HG03097 (cell line): Measurements from ENCODE around the gene PPM1L.

Source experiments
- ATAC-seq: cut with Tn5 transposase; IDR thresholded peaks from one replicate; pipeline ENCODE4 v1.9.1; 2021; ENCODE audit not compliant: unreplicated experiment, low FRiP score

Gene PPM1L

DNA sequence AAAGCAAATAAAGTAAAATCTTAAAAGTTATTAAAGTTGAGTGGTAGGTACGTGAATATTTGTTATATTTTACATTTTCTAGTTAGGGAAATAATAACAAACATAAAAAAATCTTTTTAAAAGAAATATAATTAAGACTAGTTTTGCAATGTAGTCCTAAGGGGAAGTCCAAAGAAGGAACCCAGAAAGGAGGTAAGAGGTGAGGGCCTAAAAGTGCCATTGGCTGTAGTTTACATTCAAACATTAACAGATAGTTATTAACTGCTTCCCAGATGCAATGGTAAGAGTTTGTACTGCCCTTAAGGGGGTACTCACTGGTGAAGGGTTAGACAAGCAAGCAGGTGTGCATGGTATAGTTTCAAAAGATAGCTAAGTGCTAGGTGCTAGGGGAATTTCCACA is 269.9 kb downstream of the PPM1L start:
- ATAC-seq = no peak

GRCh38 chr3:161026612-161027510 is 270.8 kb downstream of the PPM1L start:
- no peak for ATAC-seq

GRCh38 chr3:161028555-161029153 is 272.6 kb downstream of the PPM1L start:
- ATAC-seq = no peak

DNA sequence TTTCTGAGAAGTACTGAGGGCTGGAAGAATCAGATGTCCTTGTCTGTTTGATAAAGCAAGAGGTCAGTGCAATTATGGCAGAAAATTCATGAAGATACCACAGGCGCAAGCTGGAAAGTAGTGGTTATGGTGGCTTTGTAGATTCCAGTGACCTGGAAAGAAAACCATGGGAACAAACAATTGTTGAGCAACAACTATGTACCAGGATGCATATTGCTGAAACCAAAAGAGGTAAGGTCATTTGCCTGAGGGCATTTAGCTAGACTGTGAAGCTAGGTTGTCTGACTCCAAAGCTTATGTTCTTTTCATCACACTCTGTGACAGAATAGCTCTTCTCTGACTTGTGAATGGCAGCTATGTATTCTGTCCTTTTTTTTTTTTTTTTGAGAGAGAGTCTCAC is 275.1 kb downstream of the PPM1L start:
- no peak for ATAC-seq

DNA sequence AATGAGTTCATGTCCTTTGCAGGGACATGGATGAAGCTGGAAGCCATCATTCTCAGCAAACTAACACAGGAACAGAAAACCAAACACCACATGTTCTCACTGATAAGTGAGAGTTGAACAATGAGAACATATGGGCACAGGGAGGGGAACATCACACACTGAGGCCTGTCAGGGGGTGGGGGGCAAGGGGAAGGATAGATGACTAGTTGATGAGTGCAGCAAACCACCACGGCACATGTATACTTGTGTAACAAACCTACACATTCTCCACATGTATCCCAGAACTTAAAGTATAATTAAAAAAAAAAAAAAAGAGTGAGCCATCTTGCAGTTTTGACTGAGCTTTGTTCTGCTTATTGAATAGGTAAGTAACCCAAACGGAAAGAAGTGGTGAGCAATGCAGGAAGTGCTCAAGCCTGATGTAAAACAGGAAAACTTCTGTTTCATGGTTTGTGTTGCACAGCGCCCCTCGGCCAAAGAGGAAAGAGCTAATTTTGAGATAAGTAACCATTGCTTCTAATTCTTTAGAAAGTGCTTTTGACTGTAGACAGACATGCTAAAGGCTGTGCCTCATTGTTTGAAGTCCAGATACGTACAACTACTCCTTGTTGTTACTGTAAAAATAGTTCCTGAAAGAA is 279.0 kb downstream of the PPM1L start:
- ATAC-seq = peak; percentile 93

- no peak for ATAC-seq
Measured at GRCh38 chr3:161035711-161036110, 279.7 kb downstream of the PPM1L start.

DNA sequence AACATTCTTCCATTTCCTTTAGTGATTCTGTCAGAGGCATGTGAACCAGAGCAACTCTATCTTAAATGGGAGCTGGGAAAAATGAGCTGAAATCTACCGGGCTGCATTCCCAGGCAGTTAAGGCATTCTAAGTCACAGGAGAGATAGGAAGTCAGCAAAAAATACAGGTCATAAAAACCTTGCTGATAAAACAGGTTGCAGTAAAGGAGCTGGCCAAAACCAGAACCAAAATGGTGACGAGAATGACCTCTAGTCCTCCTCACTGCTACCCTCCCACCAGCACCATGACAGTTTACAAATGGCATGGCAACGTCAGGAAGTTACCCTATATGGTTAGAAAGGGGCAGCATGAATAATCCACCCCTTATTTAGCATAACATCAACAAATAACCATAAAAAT is 282.7 kb downstream of the PPM1L start:
- no peak for ATAC-seq

- ATAC-seq = no peak
Measured at GRCh38 chr3:161042023-161042501, 286.0 kb downstream of the PPM1L start.

DNA sequence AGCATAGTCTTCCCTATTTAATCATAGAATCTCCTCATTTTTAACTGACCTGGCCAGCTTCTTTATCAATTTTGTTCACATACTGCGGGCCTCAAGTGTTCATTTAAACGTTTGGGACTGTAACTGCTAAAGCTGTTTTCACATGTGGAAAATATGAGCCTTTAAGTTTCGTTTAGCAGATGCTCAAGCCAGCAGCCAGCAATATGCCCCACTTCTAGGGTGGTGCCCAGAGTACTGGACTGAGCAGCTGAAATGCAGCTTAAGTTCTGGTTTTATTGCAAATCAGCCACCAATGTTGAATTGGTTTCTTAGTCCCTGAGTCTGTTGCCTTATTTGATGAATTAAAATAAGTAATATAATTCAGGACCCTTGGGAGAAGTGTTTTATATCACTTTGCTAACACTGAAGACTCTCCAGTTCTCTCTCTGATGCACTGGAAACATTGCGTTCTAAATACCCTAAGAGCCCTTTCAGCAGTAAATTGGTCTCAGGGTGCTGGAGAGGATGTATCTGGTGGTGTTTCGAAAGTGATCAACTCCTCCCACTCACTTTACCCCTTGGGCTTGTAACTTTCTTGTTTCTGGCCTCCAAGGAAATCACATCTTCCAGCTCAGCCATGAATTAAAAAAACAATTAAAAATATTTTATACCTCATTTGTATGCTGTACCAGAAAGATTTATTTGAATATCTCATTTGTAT is 287.5 kb downstream of the PPM1L start:
- ATAC-seq = no peak

DNA sequence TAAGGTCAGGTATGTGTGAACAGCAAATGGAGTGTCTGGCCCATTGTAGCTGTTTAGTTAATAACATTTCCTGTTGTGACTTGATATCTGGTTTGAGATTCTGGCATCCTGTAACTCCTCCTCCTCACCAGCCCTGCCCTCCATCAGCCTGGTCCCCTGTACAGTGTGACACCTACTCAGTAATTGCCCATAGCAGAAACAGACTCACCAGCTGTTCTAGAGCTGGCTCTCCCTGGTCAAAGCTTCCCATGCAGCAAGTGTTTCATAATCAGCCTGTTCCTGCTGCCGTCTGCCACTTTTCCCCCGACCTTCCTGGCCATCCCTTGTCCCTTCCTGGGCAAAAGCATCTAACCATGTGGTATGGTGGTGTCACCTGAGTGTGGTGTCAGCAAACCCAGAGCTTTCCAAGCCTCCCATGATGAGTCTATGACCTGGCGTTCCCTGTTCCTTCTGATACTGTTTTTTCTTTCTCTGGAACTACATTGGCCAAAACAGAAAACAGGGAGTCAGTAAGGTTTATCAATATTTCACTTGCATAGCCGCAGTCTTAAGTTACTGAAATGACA is 293.7 kb downstream of the PPM1L start:
- no peak for ATAC-seq

GRCh38 chr3:161050935-161051334 is 294.9 kb downstream of the PPM1L start:
- no peak for ATAC-seq

GRCh38 chr3:161051856-161052255 is 295.8 kb downstream of the PPM1L start:
- no peak for ATAC-seq

DNA sequence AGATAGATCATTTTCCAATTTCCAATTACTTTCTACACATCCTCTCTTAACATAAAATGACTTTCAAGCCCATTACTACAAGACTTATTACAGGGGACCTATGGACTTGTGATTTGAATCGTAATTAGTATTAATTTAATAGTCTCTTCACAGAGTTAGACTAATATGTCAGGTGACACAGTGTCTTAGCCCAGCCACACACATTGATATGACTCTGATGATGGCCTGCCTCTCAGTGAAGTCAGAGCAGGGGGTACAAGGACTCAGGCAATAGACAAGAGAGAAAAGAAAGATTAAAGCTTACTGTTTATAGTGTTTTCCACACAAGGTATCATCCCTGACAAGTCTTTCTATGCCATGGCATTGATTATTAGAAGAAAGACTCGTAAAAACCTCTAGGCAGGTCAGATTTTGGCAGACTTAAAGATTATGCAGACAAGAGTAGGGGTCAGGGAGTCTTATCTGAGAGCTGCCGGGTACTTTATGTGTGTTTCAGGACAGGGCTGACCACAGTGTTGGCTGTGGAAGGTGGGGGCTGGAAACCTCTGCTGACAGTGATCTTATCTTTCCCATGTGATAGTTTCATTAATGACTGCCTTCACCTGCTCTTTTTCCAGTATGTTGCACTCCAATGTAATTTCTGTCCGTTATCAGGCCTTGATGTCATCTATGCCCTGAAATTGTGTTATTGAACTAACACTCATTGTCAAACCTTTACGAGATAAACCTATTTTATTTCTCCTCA is 299.0 kb downstream of the PPM1L start:
- ATAC-seq = no peak

- no peak for ATAC-seq
Measured at GRCh38 chr3:161064413-161064812, 308.4 kb downstream of the PPM1L start.

GRCh38 chr3:161066930-161067329 is 310.9 kb downstream of the PPM1L start:
- ATAC-seq = no peak

DNA sequence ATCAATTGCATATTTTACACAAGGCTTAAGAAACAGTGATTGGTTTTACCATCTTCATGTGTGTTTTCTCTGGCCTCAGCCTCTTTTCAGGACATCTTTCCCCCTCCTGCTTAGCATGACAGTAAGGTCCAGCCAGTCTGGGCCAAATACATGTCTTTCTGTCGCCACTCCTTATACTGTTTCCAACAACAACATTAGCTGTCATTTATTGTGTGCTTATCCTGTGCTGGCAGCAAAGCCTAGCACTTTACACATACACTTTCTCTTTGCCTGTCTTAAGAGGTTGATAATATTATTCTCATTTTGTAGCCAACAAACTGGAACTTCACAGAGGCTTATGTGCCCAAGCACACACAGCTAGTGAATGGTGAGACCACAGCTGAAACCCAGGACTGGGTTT is 311.3 kb downstream of the PPM1L start:
- peak; percentile 38 for ATAC-seq

- peak; percentile 98 for ATAC-seq
Measured at GRCh38 chr3:161069511-161070251, 313.6 kb downstream of the PPM1L start.

DNA sequence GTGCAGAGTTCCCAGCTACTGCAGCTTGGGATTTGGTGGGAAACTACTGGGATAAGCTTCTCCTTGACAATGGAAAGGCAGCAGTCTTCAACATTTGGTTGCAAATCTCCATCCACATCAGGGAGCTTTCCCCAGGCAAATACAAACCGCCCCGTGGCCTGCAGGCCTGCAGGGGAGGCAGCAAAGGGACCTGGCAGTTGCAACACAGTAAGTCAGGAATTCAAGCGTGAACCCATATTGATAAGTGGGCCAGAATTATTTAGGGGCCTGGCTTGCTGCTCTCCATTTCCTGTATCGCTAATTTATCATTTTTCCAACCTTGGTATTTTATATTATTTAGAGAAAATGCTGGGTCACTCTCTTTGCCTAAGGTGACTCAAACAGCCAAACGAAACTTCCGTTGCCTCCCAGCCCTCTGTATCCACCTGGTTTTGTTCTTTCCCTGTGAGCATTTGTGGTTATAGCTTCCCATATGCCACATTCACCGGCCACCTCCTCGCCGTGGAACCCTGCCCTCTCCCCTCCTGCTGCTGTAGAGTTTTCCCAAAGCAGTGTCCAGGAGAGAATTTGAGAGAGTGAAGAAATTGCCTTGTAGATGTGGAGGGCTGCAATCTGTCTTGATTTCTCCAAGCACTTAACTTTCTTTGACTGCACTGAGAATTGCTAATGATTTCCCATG is 314.4 kb downstream of the PPM1L start:
- no peak for ATAC-seq
